GM18507 (cell line): ENCODE data around the gene EXD3.
"Not testable (repeated sequence)": the region's sequence is repeated elsewhere in the genome, so short reads cannot be mapped to it uniquely, and the experiment has no call there.

Experiments
- DNase-seq: peaks from one replicate; pipeline ENCODE4 v3.0.0; 2011; ENCODE audit warnings: low read depth; ENCODE audit not compliant: insufficient read length; ENCODE audit errors: extremely low spot score
- FAIRE-seq: peaks from 2 replicates; lab custom pipeline; 2011; peaks lifted over from hg19 to GRCh38; lab: Jason Lieb, UNC

The EXD3 gene

GRCh38 chr9:137272241-137273094 is 150.5 kb downstream of the EXD3 start:
- no peak for DNase-seq
- FAIRE-seq = no peak

DNA sequence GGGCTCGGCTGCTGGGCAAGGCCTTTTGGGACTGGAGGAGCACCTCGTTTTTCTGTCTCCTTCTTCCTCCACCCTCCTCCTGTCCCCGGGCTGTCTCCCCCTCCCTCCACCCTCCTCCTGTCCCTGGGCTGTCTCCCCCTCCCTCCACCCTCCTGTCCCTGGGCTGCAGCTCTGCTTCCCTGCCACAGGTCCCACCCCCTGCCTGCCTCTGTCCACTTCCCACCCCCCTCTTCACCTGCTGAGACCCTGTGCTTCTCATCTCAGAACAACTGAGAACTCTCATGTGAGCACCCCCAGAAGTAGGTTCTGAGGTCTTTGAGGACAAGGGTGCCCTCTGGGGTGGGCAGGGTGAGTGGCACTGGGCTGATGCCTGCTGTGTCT is 151.3 kb downstream of the EXD3 start:
- no peak for DNase-seq
- no peak for FAIRE-seq

- DNase-seq (no peak), FAIRE-seq (no peak)
These were observed 151.8 kb downstream of the EXD3 start for GRCh38 chr9:137270929-137271695.

DNA sequence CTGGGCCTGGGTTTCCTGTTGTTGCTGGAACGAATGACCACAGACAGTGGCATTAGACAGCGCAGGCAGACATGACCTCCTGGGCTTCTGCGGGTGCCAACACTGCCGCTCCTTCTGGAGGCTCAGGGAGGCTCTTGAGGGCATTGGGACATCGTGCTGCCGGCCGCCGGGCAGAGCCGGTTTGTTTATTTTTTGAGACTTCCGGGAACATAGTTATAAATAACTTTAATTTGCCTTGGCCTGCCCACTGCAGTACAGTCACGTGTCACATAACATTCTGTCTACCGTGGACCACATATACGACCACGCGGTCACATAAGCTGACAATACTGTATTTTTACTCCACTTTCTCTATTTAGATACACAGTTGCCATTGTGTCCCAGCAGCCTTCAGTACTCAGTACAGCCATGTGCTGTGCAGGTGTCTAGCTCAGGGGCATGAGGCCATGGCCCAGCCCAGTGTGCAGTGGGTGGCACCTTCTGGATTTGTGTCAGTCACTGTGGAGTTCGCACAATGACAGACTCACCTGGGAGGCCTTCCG is 153.7 kb downstream of the EXD3 start:
- DNase-seq = no peak
- FAIRE-seq = peak; percentile 84

DNA sequence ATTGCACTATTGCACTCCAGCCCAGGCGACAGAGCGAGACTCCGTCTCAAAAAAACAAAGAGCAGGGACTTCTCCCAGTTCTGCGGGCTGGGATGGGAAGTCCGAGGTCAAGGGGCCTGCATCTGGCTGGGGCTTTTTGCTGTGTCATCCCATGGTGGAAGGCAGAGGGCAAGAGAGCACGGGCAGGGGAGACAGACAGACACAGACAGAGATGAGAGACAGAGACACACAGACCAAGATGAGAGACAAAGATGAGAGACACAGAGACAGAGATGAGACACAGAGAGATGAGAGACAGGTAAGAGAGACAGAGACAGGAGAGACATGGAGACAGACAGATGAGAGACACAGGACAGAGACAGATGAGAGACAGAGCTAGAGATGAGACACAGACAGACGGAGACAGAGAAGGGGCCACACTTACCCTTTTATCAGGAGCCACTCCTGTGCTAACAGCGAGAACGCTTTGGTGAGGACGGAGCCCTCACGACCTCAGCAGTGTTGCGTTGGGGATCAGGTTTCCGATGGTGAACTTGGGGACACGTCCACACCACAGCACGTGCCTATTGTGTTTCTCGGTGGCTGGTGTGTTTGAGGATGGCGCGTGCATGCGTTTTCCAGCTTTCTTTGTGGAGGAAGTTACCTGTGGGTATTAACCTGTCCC is 154.3 kb downstream of the EXD3 start:
- no peak for DNase-seq
- no peak for FAIRE-seq

DNA sequence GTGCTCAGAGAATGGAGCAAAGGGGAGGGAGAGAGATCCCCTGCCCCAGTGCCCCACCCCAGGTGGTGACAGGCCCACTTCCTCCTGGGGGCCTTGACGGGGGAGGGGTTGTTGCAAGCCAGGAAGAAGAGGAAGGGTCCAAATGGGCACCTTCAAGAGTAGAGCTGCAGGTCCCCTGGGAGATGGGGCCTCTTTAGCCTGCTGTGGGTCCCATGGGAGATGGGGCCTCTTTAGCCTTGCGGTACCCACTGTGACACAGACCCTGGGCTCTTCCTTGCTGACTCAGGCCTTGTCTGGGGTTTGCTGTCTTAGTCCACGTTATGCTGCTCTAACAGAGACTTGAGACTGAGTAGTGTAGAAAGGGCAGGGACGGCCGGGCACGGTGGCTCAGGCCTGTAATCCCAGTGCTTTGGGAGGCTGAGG is 155.0 kb downstream of the EXD3 start:
- DNase-seq (no peak), FAIRE-seq (peak; percentile 80)

DNA sequence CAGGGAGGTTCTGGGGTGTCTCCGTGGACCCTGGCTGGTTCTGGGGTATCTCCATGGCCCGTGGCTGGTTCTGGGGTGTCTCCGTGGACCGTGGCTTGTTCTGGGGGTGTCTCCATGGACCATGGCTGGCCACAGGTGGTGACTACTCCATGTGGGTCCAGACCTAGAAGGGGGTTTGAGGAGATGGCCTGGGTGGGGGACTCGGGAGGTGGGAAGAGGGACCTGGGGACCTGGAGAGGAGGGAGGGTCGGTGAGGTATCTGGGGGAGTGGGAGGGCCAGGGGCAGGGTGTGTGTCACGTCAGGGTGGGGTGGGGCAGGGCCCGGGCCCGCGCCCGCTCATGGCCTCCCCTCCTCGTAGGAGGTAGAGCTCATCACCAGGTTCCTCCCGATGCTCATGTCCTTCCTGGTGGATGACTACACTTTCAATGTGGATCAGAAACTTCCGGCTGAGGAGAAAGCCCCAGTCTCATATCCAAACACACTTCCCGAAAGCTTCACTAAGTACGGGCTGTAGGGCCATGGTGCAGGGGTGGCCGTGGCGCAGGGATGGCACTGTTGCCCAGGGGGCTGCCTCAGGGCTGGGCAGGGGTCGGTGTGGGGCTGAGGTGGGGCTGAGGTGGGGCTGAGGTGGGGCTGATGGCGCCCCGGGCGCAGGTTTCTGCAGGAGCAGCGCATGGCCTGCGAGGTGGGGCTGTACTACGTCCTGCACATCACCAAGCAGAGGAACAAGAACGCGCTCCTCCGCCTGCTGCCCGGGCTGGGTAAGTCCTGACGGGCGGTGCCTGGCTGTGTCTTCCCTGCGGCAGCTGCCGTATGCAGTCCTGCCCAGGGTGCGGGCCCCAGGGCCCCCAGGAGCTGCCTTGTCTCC is 156.1 kb downstream of the EXD3 start:
- FAIRE-seq (no peak), DNase-seq (no peak)

- no peak for DNase-seq
- no peak for FAIRE-seq
These were observed 156.8 kb downstream of the EXD3 start for GRCh38 chr9:137266162-137266527.

DNA sequence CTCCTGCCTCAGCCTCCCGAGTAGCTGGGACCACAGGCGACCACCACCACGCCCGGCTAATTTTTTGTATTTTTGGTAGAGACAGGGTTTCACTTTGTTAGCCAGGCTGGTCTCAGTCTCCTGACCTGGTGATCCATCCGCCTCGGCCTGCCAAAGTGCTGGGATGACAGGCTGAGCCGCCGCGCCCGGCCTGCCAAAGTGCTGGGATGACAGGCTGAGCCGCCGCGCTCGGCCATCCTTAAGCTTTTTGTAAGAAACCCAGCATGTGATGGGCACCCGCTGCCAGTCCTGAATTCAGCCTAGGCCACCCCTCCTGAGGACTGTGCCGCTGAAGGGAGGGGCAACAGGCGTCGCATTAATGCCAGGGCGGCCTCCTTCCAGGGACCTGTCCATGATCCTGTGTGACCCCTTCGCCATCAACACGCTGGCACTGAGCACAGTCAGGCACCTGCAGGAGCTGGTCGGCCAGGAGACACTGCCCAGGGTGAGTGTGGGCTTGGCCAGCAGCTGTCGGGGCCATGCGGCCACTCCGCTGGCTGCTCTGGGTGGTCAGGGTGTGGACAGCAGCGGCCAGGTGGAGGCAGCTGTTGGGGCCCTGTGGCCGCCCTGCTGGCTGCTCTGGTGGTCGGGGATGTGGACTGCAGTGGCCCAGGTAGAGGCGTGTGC is 157.3 kb downstream of the EXD3 start:
- FAIRE-seq = no peak
- no peak for DNase-seq

DNA sequence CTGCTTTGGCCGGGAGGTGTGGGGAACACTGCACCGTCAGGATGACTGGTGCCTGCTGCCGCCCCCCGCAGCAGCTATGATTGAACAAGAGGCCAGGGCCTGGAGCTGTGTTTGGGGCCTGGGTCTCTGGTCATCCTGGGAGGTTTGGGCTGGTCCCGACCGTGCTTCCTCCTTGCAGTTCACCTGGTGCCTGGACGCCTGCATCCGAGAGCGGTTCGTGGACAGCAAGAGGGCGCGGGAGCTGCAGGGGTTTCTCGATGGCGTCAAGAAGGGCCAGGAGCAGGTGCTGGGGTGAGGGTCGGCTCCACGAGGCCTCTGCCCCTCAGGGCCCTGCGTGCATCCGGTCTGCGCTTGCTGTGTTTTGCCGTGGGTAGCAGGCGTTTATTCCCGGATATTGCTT is 158.9 kb downstream of the EXD3 start:
- no peak for DNase-seq
- FAIRE-seq = no peak

DNA sequence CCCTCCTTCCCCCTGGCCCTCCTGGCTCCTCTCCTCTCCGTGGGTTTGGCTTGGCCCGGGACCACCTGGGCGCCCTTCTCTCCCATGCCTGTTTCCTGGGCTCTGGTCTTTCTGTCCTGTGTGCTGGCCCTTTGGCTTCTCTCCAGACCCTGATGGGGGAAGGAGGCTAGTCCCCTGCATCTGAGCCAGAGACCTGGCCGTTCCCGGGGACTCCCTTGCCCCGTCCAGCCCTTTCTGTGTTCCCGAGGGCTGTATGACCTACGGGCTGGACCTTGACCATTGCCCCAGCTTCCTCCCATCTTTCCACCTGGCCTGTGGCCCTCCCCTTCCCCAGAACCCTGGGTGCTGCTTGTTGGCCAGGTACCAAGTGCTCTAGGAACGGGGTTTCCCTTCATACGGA is 159.5 kb downstream of the EXD3 start:
- FAIRE-seq (no peak), DNase-seq (no peak)

DNA sequence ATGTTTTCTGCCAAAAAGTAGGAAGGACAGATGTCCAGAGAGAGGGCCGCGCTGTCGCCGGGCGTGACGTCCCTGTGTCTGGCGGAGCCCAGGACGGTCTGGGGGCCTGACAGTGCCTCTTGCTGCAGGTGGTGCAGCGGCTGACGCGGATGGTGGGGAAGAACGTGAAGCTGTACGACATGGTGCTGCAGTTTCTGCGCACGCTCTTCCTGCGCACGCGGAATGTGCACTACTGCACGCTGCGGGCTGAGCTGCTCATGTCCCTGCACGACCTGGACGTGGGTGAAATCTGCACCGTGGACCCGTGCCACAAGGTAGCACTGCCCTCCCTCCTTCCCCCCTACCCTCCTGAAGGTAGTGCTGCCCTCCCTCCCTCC is 160.1 kb downstream of the EXD3 start:
- DNase-seq (no peak), FAIRE-seq (no peak)

- not testable (repeated sequence) for FAIRE-seq, DNase-seq
These were observed 160.6 kb downstream of the EXD3 start for GRCh38 chr9:137262173-137262908.
